HepG2 (cell line): ENCODE results near the gene GMEB2. TPM values are rescaled to one million over a fixed set of nuclear protein-coding genes. Genes with fewer than 3 reads are reported as not detected.

Experiments used
- DNMT3B ChIP-seq: conservative IDR thresholded peaks from 2 replicates; pipeline ENCODE4 v1.6.1; 2016; ENCODE audit warnings: missing biosample characterization, control low read depth
- GATAD2A ChIP-seq: IDR thresholded peaks from 2 replicates; pipeline ENCODE4 v1.6.1; 2016
- GTF3A ChIP-seq: sonication (generic); formaldehyde crosslinking; conservative IDR thresholded peaks from 2 replicates; pipeline ENCODE4 v1.4.0; 2020; ENCODE audit warnings: mild to moderate bottlenecking, missing genetic modification reagents
- HNRNPLL ChIP-seq: fragments of 200-400 bp; formaldehyde crosslinking; IDR thresholded peaks from 2 replicates; pipeline ENCODE4 v1.6.1; 2017; ENCODE audit warnings: mild to moderate bottlenecking, low read depth, low read length; ENCODE audit not compliant: poor library complexity, severe bottlenecking
- NFATC3 ChIP-seq: sonication (generic); formaldehyde crosslinking; IDR thresholded peaks from 2 replicates; pipeline ENCODE4 v1.5.1; 2020; ENCODE audit warnings: mild to moderate bottlenecking, missing genetic modification reagents
- POLR2AphosphoS2 ChIP-seq: IDR thresholded peaks from 2 replicates; pipeline ENCODE4 v1.6.1; 2011; ENCODE audit warnings: low read depth, low read length, improper control_type of control experiment
- RARA ChIP-seq: IDR thresholded peaks from 2 replicates; pipeline ENCODE4 v1.6.1; 2016; ENCODE audit warnings: missing genetic modification reagents, missing compliant biosample characterization
- SRY ChIP-seq: sonication (generic); formaldehyde crosslinking; IDR thresholded peaks from 2 replicates; pipeline ENCODE4 v1.8.0; 2022; ENCODE audit warnings: mild to moderate bottlenecking, missing genetic modification reagents
- SUZ12 ChIP-seq: fragments of 150-350 bp; IDR thresholded peaks from 2 replicates; pipeline ENCODE4 v1.6.1; 2014; ENCODE audit warnings: low read depth, low read length
- ZMYM3 ChIP-seq: sonication (generic); formaldehyde crosslinking; IDR thresholded peaks from 2 replicates; pipeline ENCODE4 v1.5.1; 2020; ENCODE audit warnings: mild to moderate bottlenecking, missing genetic modification reagents
- ZNF260 ChIP-seq: sonication (generic); formaldehyde crosslinking; IDR thresholded peaks from 2 replicates; pipeline ENCODE4 v1.4.0; 2020; ENCODE audit warnings: missing genetic modification reagents, low read depth, mild to moderate bottlenecking, borderline replicate concordance
- ZNF329 ChIP-seq: sonication (generic); formaldehyde crosslinking; IDR thresholded peaks from 2 replicates; pipeline ENCODE4 v1.9.0; 2021; ENCODE audit warnings: low read depth, mild to moderate bottlenecking, missing genetic modification reagents
- ZNF331 ChIP-seq: sonication (generic); formaldehyde crosslinking; IDR thresholded peaks from 2 replicates; pipeline ENCODE4 v1.4.0; 2020; ENCODE audit warnings: missing genetic modification reagents
- ZNF446 ChIP-seq: sonication (generic); formaldehyde crosslinking; IDR thresholded peaks from 2 replicates; pipeline ENCODE4 v1.5.0; 2020; ENCODE audit warnings: mild to moderate bottlenecking, missing genetic modification reagents
- ZNF841 ChIP-seq: sonication (generic); formaldehyde crosslinking; IDR thresholded peaks from 2 replicates; pipeline ENCODE4 v1.8.1; 2023; ENCODE audit warnings: missing genetic modification reagents, borderline replicate concordance
- polyA plus RNA-seq, 8 experiments: library from polyadenylated mRNA; depleted of rRNA in 3 of 8; stranded (reverse) in 7 of 8; unstranded in 1 of 8; fragments of >200 nt; fragmentation: Illumina TruSeq in 4 of 8; extraction: Trizol in 4 of 8; gene quantifications; 2 replicates each; pipeline versions ENCODE4 v1.2.1 to v1.2.3, GENCODE V29; 2011 to 2016; ENCODE audit warnings: low read depth in 4 of 8, missing spikeins in 1 of 8, mixed read lengths in 1 of 8; ENCODE audit not compliant: insufficient read depth in 1 of 8
- total RNA-seq, 5 experiments: library from RNA; depleted of rRNA; stranded (reverse); fragments of >200 nt; fragmentation: Illumina TruSeq; extraction: Trizol; gene quantifications; 2 replicates each; pipeline ENCODE4 v1.2.3, GENCODE V29; 2016; ENCODE audit warnings: low read depth in 1 of 5
- TF ChIP-seq, protein P1 (sequence below): fragments of 450-650 bp; IDR thresholded peaks from 2 replicates; pipeline ENCODE4 v1.6.1; 2016
- TF ChIP-seq, protein P2 (sequence below): sonication (generic); formaldehyde crosslinking; IDR thresholded peaks from 2 replicates; pipeline ENCODE4 v1.4.0; 2020; ENCODE audit warnings: missing genetic modification reagents
- TF ChIP-seq, protein P3 (sequence below): sonication (generic); formaldehyde crosslinking; IDR thresholded peaks from 2 replicates; pipeline ENCODE4 v1.5.1; 2020; ENCODE audit warnings: mild to moderate bottlenecking, moderate library complexity, missing genetic modification reagents
- TF ChIP-seq, protein P4 (sequence below): sonication (generic); formaldehyde crosslinking; IDR thresholded peaks from 2 replicates; pipeline ENCODE4 v1.5.1; 2020; ENCODE audit warnings: missing genetic modification reagents, mild to moderate bottlenecking, borderline replicate concordance
- TF ChIP-seq, protein P5 (sequence below): sonication (generic); formaldehyde crosslinking; IDR thresholded peaks from 2 replicates; pipeline ENCODE4 v1.8.0; 2022; ENCODE audit warnings: missing genetic modification reagents, mild to moderate bottlenecking, moderate library complexity, borderline replicate concordance
- TF ChIP-seq, protein P6 (sequence below): sonication (generic); formaldehyde crosslinking; IDR thresholded peaks from 2 replicates; pipeline ENCODE4 v1.4.0; 2020; ENCODE audit warnings: mild to moderate bottlenecking, missing genetic modification reagents

The GMEB2 gene
- total and polyA plus RNA-seq, 2 of the 13 experiments (the other 11 are each of a cell fraction or from before 2014, with no cell fraction given), result 10.6 to 12.4 TPM

DNA sequence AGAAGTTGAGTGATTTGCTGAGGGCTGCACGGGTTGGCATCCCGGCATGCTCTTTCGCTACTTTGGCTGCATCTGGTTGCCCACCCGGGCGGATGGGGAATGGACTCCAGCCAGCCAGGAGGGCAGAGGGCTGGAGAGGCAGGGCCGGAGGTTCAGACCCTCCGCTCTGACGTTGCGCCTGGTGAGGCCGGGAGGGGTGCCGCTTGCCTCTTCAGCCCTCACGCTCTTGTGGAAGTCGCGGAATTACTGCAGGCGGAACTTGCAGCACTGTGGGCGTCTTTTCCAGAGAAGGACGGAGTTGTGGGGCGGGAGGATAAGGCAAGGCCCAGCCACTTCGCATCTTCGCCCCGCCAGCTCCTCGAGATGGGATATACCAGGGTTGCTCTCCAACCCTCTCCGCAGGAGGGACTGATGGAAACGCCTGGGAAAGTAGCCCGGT, 31.9 kb upstream of the GMEB2 start (continued):
- no peak for TF ChIP-seq GTF3A (CRISPR knock-in tag)
- no peak for TF ChIP-seq NFATC3
- 0 out of 2 replicates have a peak, but pooled peaks have one; percentile 25 for TF ChIP-seq ZNF446 (CRISPR knock-in tag)
- TF ChIP-seq, protein P1, sequence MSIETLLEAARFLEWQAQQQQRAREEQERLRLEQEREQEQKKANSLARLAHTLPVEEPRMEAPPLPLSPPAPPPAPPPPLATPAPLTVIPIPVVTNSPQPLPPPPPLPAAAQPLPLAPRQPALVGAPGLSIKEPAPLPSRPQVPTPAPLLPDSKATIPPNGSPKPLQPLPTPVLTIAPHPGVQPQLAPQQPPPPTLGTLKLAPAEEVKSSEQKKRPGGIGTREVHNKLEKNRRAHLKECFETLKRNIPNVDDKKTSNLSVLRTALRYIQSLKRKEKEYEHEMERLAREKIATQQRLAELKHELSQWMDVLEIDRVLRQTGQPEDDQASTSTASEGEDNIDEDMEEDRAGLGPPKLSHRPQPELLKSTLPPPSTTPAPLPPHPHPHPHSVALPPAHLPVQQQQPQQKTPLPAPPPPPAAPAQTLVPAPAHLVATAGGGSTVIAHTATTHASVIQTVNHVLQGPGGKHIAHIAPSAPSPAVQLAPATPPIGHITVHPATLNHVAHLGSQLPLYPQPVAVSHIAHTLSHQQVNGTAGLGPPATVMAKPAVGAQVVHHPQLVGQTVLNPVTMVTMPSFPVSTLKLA, result no peak
- TF ChIP-seq HNRNPLL, result no peak
- TF ChIP-seq, protein P2, sequence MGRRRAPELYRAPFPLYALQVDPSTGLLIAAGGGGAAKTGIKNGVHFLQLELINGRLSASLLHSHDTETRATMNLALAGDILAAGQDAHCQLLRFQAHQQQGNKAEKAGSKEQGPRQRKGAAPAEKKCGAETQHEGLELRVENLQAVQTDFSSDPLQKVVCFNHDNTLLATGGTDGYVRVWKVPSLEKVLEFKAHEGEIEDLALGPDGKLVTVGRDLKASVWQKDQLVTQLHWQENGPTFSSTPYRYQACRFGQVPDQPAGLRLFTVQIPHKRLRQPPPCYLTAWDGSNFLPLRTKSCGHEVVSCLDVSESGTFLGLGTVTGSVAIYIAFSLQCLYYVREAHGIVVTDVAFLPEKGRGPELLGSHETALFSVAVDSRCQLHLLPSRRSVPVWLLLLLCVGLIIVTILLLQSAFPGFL (CRISPR knock-in tag), result no peak
- TF ChIP-seq SRY, result no peak
- TF ChIP-seq ZNF331 (CRISPR knock-in tag), result no peak
- TF ChIP-seq GATAD2A (CRISPR knock-in tag), result 0 out of 2 replicates have a peak, but pooled peaks have one; percentile 1
- TF ChIP-seq ZMYM3 (CRISPR knock-in tag), result no peak
- TF ChIP-seq, protein P3, sequence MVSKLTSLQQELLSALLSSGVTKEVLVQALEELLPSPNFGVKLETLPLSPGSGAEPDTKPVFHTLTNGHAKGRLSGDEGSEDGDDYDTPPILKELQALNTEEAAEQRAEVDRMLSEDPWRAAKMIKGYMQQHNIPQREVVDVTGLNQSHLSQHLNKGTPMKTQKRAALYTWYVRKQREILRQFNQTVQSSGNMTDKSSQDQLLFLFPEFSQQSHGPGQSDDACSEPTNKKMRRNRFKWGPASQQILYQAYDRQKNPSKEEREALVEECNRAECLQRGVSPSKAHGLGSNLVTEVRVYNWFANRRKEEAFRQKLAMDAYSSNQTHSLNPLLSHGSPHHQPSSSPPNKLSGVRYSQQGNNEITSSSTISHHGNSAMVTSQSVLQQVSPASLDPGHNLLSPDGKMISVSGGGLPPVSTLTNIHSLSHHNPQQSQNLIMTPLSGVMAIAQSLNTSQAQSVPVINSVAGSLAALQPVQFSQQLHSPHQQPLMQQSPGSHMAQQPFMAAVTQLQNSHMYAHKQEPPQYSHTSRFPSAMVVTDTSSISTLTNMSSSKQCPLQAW (CRISPR knock-in tag), result no peak
- 0 out of 2 replicates have a peak, but pooled peaks have one; percentile 90 for TF ChIP-seq ZNF260 (CRISPR knock-in tag)
- no peak for TF ChIP-seq DNMT3B (CRISPR knock-in tag)
- TF ChIP-seq ZNF329 (CRISPR knock-in tag), result peak; percentile 53; the same call in 1 of the 2 replicates
- no peak for TF ChIP-seq POLR2AphosphoS2
- TF ChIP-seq, protein P4, sequence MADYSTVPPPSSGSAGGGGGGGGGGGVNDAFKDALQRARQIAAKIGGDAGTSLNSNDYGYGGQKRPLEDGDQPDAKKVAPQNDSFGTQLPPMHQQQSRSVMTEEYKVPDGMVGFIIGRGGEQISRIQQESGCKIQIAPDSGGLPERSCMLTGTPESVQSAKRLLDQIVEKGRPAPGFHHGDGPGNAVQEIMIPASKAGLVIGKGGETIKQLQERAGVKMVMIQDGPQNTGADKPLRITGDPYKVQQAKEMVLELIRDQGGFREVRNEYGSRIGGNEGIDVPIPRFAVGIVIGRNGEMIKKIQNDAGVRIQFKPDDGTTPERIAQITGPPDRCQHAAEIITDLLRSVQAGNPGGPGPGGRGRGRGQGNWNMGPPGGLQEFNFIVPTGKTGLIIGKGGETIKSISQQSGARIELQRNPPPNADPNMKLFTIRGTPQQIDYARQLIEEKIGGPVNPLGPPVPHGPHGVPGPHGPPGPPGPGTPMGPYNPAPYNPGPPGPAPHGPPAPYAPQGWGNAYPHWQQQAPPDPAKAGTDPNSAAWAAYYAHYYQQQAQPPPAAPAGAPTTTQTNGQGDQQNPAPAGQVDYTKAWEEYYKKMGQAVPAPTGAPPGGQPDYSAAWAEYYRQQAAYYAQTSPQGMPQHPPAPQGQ (CRISPR knock-in tag), result no peak
- no peak for TF ChIP-seq RARA (CRISPR knock-in tag)
- TF ChIP-seq SUZ12, result no peak
- TF ChIP-seq, protein P5, sequence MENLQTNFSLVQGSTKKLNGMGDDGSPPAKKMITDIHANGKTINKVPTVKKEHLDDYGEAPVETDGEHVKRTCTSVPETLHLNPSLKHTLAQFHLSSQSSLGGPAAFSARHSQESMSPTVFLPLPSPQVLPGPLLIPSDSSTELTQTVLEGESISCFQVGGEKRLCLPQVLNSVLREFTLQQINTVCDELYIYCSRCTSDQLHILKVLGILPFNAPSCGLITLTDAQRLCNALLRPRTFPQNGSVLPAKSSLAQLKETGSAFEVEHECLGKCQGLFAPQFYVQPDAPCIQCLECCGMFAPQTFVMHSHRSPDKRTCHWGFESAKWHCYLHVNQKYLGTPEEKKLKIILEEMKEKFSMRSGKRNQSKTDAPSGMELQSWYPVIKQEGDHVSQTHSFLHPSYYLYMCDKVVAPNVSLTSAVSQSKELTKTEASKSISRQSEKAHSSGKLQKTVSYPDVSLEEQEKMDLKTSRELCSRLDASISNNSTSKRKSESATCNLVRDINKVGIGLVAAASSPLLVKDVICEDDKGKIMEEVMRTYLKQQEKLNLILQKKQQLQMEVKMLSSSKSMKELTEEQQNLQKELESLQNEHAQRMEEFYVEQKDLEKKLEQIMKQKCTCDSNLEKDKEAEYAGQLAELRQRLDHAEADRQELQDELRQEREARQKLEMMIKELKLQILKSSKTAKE, result no peak
- no peak for TF ChIP-seq ZNF841 (CRISPR knock-in tag)
- TF ChIP-seq, protein P6, sequence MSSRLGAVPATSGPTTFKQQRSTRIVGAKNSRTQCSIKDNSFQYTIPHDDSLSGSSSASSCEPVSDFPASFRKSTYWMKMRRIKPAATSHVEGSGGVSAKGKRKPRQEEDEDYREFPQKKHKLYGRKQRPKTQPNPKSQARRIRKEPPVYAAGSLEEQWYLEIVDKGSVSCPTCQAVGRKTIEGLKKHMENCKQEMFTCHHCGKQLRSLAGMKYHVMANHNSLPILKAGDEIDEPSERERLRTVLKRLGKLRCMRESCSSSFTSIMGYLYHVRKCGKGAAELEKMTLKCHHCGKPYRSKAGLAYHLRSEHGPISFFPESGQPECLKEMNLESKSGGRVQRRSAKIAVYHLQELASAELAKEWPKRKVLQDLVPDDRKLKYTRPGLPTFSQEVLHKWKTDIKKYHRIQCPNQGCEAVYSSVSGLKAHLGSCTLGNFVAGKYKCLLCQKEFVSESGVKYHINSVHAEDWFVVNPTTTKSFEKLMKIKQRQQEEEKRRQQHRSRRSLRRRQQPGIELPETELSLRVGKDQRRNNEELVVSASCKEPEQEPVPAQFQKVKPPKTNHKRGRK, result peak; percentile 81; the same call in 1 of the 2 replicates
